HG03139 (cell line): Measurements from ENCODE around the gene CBX3.
"Not testable (repeated sequence)": the region's sequence is repeated elsewhere in the genome, so short reads cannot be mapped to it uniquely, and the experiment has no call there.

Experiments
- ATAC-seq: cut with Tn5 transposase; IDR thresholded peaks from one replicate; pipeline ENCODE4 v1.9.1; 2021; ENCODE audit not compliant: unreplicated experiment

Gene CBX3

GRCh38 chr7:26187380-26188205 is 14.0 kb upstream of the CBX3 start:
- ATAC-seq = no peak

- ATAC-seq = no peak
Measured at GRCh38 chr7:26188206-26188956, 13.2 kb upstream of the CBX3 start.

GRCh38 chr7:26188957-26189541 is 12.5 kb upstream of the CBX3 start:
- ATAC-seq = no peak

GRCh38 chr7:26189697-26190096 is 11.8 kb upstream of the CBX3 start:
- no peak for ATAC-seq

GRCh38 chr7:26190417-26190869 is 11.1 kb upstream of the CBX3 start:
- ATAC-seq = no peak

- ATAC-seq = no peak
Measured at GRCh38 chr7:26191233-26191973, 10.1 kb upstream of the CBX3 start.

GRCh38 chr7:26191974-26192479 is 9.5 kb upstream of the CBX3 start:
- ATAC-seq = no peak

GRCh38 chr7:26192485-26193087 is 9.0 kb upstream of the CBX3 start:
- ATAC-seq = no peak

- ATAC-seq = no peak
Measured at GRCh38 chr7:26193432-26194207, 7.9 kb upstream of the CBX3 start.

- ATAC-seq = not testable (repeated sequence)
Measured at GRCh38 chr7:26194764-26195163, 6.8 kb upstream of the CBX3 start.

- no peak for ATAC-seq
Measured at GRCh38 chr7:26195182-26195581, 6.4 kb upstream of the CBX3 start.

- ATAC-seq = no peak
Measured at GRCh38 chr7:26195867-26196657, 5.5 kb upstream of the CBX3 start.

GRCh38 chr7:26197153-26198115 is 4.1 kb upstream of the CBX3 start:
- no peak for ATAC-seq

GRCh38 chr7:26198133-26198780 is 3.3 kb upstream of the CBX3 start:
- ATAC-seq = no peak

GRCh38 chr7:26198781-26199169 is 2.8 kb upstream of the CBX3 start:
- ATAC-seq = no peak

- ATAC-seq = no peak
Measured at GRCh38 chr7:26199301-26200037, 2.1 kb upstream of the CBX3 start.

- ATAC-seq = no peak
Measured at GRCh38 chr7:26200038-26200443, 1.5 kb upstream of the CBX3 start.
